T47D (cell line): ENCODE results near the gene CORO7.

Experiments
- DNase-seq, 2 experiments: peaks; one replicate each; pipeline versions ENCODE4 v3.0.0 to v3.0.0-alpha.2; 2011 to 2012; ENCODE audit warnings: low read depth in 1 of 2, low spot score in 1 of 2
- JUND ChIP-seq: IDR thresholded peaks from 2 replicates; pipeline ENCODE4 v1.6.1; 2012; ENCODE audit warnings: low read depth
- in situ Hi-C: cut with HindIII; loops from 2 replicates; pipeline ENCODE4 v1.10.0; 2016; ENCODE audit warnings: low sequenced_read_pairs, low pct_unique_long_range_greater_than_20kb

The CORO7 gene

GRCh38 chr16:4383591-4384444 lies 32.6 kb downstream of the CORO7 start:
- in situ Hi-C loops = no loop called here
- DNase-seq = no peak
- no peak for TF ChIP-seq JUND

- no peak for DNase-seq
- TF ChIP-seq JUND = no peak
- in situ Hi-C loops = no loop called here
Observed at GRCh38 chr16:4382795-4383357, 33.5 kb downstream of the CORO7 start.

GRCh38 chr16:4381935-4382794 lies 34.2 kb downstream of the CORO7 start:
- DNase-seq = no peak
- in situ Hi-C loops = no loop called here
- TF ChIP-seq JUND = no peak

- TF ChIP-seq JUND = no peak
- in situ Hi-C loops = no loop called here
- no peak for DNase-seq
Observed at GRCh38 chr16:4381072-4381934, 35.1 kb downstream of the CORO7 start.

- in situ Hi-C loops = no loop called here
Observed at GRCh38 chr16:4380119-4381063, 36.0 kb downstream of the CORO7 start.

GRCh38 chr16:4378999-4379690 lies 37.3 kb downstream of the CORO7 start:
- in situ Hi-C loops = no loop called here
- DNase-seq = no peak

More at GRCh38 chr16:4380119-4381063, 36.0 kb downstream of the CORO7 start:
- DNase-seq = no peak
- TF ChIP-seq JUND = no peak

GRCh38 chr16:4378161-4378666 lies 38.2 kb downstream of the CORO7 start:
- TF ChIP-seq JUND = no peak
- in situ Hi-C loops = no loop called here
- no peak for DNase-seq

More at GRCh38 chr16:4378999-4379690, 37.3 kb downstream of the CORO7 start:
- TF ChIP-seq JUND = no peak

GRCh38 chr16:4377573-4378154 lies 38.7 kb downstream of the CORO7 start:
- no peak for TF ChIP-seq JUND
- in situ Hi-C loops = no loop called here
- DNase-seq = no peak

- no peak for DNase-seq
- no peak for TF ChIP-seq JUND
- in situ Hi-C loops = no loop called here
Observed at GRCh38 chr16:4376893-4377572, 39.4 kb downstream of the CORO7 start.
